Measurements from ENCODE around the gene SEC24D.

The SEC24D gene

DNA sequence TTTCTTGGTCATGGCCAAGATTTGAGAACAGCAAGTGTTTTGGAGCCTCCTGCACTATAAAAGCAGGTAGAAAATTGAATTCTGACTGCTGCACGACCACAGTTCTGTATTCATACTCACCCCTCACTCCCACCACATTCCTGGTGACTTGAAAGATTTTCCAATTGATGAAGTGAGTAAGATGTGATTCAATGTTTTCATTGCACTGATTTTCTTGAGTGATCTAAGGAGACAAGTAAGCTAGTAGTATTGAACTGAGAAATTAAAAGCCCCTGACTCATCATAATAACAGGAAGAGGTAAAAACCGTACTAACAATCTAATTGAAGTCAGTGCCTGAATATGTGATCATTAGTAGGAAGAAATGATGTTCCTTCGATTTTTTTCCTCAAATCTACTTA, 6.1 kb upstream of the SEC24D start:
- Histone ChIP-seq H3K36me3 (ENCODE audit: control insufficient read depth in 1 of 2, insufficient read depth in 2 of 2, low read length in 2 of 2) (no peaks in the 10 kb centered on the region), H3K27me3 (ENCODE audit: low read depth, low read length) (no peaks in the 10 kb centered on the region), H3K4me1 (ENCODE audit: control insufficient read depth in 1 of 2, insufficient read depth in 2 of 2, low read length in 2 of 2) (no peaks in the 10 kb centered on the region), H3K9me3 (ENCODE audit: control insufficient read depth in 1 of 2, low read length in 2 of 2) (no peaks in the 10 kb centered on the region), H3K4me3 (ENCODE audit: low read depth in 1 of 2, low read length in 2 of 2) (no peak overlapping the region), H3K27ac (ENCODE audit: low read length) (no peak overlapping the region)

DNA sequence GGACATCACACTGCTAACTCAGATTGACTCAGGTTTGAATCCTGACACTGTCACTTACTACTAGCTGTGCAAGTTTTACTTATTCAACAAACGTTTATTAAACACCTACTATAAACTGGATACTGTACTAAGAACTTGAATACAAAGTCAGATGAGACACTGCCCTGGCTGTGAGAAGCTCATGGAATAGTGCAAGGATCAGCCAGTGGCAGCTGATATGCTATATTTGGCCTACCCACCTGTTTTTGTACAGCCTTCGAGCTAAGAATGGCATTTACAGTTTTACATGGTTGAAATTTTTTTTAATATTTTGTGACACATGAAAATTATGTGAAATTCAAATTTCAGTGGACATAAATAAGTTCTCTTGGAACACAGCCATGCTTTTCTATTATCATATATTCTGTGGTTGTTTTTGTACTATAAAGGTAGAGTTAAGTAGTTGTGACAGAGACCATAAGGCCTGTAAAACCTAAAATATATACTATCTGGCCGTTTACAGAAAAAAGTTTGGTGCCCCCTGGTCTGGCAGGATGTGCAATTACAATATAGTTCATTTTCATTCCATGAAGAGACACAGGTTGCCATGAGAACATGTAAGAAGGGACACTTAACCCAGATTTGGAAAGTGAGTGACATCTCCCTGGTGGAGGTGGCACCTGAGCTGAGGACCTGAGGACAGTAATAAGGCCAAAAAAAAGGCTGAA, 3.4 kb upstream of the SEC24D start:
- peaks cover 0 to 14% of the 10 kb centered on the region in 2 donors for H3K36me3 ChIP-seq (ENCODE audit: control insufficient read depth in 1 of 2, insufficient read depth in 2 of 2, low read length in 2 of 2)
- no peaks in the 10 kb centered on the region for H3K27me3 ChIP-seq (ENCODE audit: low read depth, low read length)
- no peak overlapping the region for H3K4me3 ChIP-seq (ENCODE audit: low read depth in 1 of 2, low read length in 2 of 2)
- no peaks in the 10 kb centered on the region for H3K9me3 ChIP-seq (ENCODE audit: control insufficient read depth in 1 of 2, low read length in 2 of 2)
- H3K27ac ChIP-seq (ENCODE audit: low read length) = no peak overlapping the region
- peaks cover 5 to 7% of the 10 kb centered on the region in 2 donors for H3K4me1 ChIP-seq (ENCODE audit: control insufficient read depth in 1 of 2, insufficient read depth in 2 of 2, low read length in 2 of 2)

DNA sequence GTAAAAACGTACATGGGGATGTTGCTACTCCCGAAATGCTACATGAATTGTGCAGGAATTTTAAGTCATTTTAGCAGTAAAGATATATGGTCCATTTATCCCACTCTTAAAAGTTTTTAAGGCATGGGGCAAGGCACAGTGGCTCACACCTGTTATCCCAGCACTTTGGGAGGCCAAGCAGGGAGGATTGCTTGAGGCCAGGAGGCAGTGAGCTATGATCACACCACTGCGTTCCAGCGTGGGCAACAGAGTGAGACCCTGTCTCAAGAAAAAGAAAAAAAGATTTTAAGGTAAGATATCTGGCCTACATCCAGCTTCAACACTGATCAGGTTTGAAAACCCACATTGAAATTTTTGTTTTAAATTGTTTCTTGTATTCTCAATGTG, 1.2 kb upstream of the SEC24D start:
- H3K36me3 ChIP-seq (ENCODE audit: control insufficient read depth in 1 of 2, insufficient read depth in 2 of 2, low read length in 2 of 2) = peaks cover 12 to 14% of the 10 kb centered on the region in 2 donors
- H3K4me1 ChIP-seq (ENCODE audit: control insufficient read depth in 1 of 2, insufficient read depth in 2 of 2, low read length in 2 of 2) = peaks cover 12 to 22% of the 10 kb centered on the region in 2 donors
- H3K9me3 ChIP-seq (ENCODE audit: control insufficient read depth in 1 of 2, low read length in 2 of 2) = no peaks in the 10 kb centered on the region
- no peaks in the 10 kb centered on the region for H3K27me3 ChIP-seq (ENCODE audit: low read depth, low read length)
- peak overlapping the region in 1 of 2 donors; percentile 73 for H3K4me3 ChIP-seq (ENCODE audit: low read depth in 1 of 2, low read length in 2 of 2)
- H3K27ac ChIP-seq (ENCODE audit: low read length) = no peak overlapping the region

DNA sequence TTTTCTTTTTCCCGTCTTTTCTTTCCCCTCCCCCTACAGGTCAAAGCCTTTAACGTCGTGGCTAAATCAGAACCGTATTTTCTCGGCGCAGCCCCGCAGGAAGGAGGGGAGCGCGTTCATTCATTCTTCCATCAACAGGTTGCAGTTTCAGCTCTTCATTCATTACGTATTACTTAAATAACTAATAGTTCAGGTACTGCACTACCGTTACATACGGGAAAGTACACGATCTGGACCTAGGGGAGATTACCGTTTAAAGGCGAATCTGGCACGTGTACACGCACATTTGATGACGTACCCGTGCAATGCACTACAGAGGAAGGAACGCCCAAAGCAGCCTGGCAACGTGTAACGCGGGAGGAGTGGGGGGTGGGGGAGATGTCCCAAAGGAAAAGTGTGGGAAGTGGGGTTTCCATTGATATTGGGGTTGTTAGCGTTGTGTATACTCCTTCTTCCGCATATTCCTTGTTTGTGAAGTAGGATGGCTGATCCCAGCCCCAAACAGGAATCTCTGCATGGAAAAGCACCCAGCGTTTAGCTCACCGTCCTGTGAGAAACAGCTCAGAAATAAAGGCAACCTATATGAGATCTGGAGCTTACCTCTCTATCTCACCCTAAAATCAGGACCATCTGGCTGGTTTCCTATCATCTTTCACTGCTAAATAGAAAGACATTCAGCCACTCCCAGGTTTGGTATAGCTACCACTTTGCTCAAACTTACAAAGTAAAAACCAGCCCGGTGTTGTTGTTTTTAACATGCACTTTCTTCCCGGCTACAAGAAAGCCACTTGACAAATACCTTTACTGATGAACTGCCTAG, 585 bp upstream of the SEC24D start:
- peak overlapping the region; percentile 81 for H3K27ac ChIP-seq (ENCODE audit: low read length)
- no peaks in the 10 kb centered on the region for H3K9me3 ChIP-seq (ENCODE audit: control insufficient read depth in 1 of 2, low read length in 2 of 2)
- H3K36me3 ChIP-seq (ENCODE audit: control insufficient read depth in 1 of 2, insufficient read depth in 2 of 2, low read length in 2 of 2) = peaks cover 13 to 14% of the 10 kb centered on the region in 2 donors
- H3K4me3 ChIP-seq (ENCODE audit: low read depth in 1 of 2, low read length in 2 of 2) = peak overlapping the region; percentile 73 to 85
- no peaks in the 10 kb centered on the region for H3K27me3 ChIP-seq (ENCODE audit: low read depth, low read length)
- peaks cover 12 to 22% of the 10 kb centered on the region in 2 donors for H3K4me1 ChIP-seq (ENCODE audit: control insufficient read depth in 1 of 2, insufficient read depth in 2 of 2, low read length in 2 of 2)

DNA sequence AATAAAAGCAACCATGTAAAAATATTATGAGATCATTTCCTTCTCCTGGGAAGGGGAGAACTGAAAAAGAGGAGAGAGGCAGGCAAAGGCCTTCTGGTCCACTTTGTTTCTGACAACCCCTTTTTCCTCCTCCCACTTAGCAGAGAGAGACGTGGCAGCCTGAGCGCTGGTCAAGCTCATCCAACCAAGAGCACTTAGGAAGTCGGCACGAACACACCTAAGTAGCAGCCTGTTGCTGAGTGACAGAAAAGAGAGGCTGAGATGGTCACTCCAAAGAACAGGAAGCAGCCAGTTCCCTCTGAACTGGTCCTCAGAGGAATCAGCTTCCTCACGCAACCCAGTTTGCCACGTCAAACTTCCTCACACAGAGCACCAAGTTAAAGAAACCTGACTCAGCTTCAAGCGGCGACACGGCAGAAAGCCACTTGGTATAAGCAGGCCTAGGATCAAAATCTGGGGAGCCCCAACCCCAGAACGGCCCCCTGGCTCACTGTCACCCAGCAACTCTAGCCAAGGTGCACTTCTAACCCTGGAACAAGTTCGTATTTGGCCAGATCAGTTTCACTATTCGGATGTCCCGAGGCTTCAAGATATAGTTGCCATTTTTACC, 861 bp downstream of the SEC24D start:
- Histone ChIP-seq H3K27me3 (ENCODE audit: low read depth, low read length) (no peaks in the 10 kb centered on the region), H3K36me3 (ENCODE audit: control insufficient read depth in 1 of 2, insufficient read depth in 2 of 2, low read length in 2 of 2) (peaks cover 16 to 19% of the 10 kb centered on the region in 2 donors), H3K9me3 (ENCODE audit: control insufficient read depth in 1 of 2, low read length in 2 of 2) (no peaks in the 10 kb centered on the region), H3K4me3 (ENCODE audit: low read depth in 1 of 2, low read length in 2 of 2) (peak overlapping the region; percentile 73 to 85), H3K4me1 (ENCODE audit: control insufficient read depth in 1 of 2, insufficient read depth in 2 of 2, low read length in 2 of 2) (peaks cover 12 to 22% of the 10 kb centered on the region in 2 donors), H3K27ac (ENCODE audit: low read length) (peak overlapping the region; percentile 96)

DNA sequence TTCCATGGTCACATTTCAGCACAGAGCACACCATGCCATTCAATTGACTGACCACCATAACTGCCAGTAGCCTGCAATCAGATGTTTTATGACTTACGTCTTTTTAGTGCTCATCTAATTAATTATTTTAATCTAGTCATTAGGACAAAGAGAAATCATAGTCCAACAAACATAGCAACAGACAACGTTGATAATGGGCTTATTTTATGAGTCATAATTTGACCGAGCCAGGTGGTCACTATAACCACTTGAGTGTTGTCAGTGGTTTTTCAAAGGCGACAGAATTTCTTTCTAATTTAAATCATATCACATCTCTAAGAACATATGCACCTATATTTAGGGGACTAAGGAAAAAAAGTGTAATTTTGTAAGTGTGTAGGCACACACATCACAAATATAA, 1.9 kb downstream of the SEC24D start:
- peak overlapping the region; percentile 96 for H3K27ac ChIP-seq (ENCODE audit: low read length)
- H3K4me3 ChIP-seq (ENCODE audit: low read depth in 1 of 2, low read length in 2 of 2) = peak overlapping the region; percentile 73 to 85

DNA sequence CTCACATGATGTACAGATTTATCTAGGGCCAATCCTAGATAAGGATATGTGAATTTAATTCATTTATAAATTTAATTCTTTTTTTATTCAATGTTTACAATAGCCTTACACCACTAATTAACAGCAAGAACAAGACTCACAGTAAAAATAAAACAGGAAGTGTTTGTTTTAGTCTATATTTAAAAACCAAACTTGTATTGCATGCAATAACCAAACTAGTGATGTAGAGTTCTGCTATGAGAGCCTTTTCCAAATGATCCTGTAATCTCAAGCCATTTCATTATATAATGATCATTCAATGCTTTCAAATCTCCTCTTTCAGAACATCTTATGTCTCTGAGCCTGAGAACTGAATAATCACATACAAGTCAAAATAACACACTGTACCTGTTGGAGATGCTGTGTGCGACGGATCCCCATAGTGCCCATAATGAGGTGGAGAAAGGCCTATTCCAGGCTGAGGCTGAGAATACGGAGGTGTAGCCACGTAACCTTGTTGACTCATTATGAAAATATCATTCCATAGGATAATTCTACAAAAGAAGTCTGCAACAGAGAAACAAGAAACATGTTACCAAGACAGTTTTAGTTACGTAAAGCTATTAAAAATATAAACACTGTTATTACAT, 2.6 kb downstream of the SEC24D start:
- peaks cover 16 to 28% of the 10 kb centered on the region in 2 donors for H3K36me3 ChIP-seq (ENCODE audit: control insufficient read depth in 1 of 2, insufficient read depth in 2 of 2, low read length in 2 of 2)
- H3K9me3 ChIP-seq (ENCODE audit: control insufficient read depth in 1 of 2, low read length in 2 of 2) = no peaks in the 10 kb centered on the region
- H3K4me1 ChIP-seq (ENCODE audit: control insufficient read depth in 1 of 2, insufficient read depth in 2 of 2, low read length in 2 of 2) = peaks cover 12 to 22% of the 10 kb centered on the region in 2 donors
- no peak overlapping the region for H3K4me3 ChIP-seq (ENCODE audit: low read depth in 1 of 2, low read length in 2 of 2)
- no peak overlapping the region for H3K27ac ChIP-seq (ENCODE audit: low read length)
- no peaks in the 10 kb centered on the region for H3K27me3 ChIP-seq (ENCODE audit: low read depth, low read length)

More for the DNA sequence above, 1.9 kb downstream of the SEC24D start:
- no peaks in the 10 kb centered on the region for H3K27me3 ChIP-seq (ENCODE audit: low read depth, low read length)
- no peaks in the 10 kb centered on the region for H3K9me3 ChIP-seq (ENCODE audit: control insufficient read depth in 1 of 2, low read length in 2 of 2)
- H3K4me1 ChIP-seq (ENCODE audit: control insufficient read depth in 1 of 2, insufficient read depth in 2 of 2, low read length in 2 of 2) = peaks cover 12 to 22% of the 10 kb centered on the region in 2 donors
- peaks cover 16 to 24% of the 10 kb centered on the region in 2 donors for H3K36me3 ChIP-seq (ENCODE audit: control insufficient read depth in 1 of 2, insufficient read depth in 2 of 2, low read length in 2 of 2)

DNA sequence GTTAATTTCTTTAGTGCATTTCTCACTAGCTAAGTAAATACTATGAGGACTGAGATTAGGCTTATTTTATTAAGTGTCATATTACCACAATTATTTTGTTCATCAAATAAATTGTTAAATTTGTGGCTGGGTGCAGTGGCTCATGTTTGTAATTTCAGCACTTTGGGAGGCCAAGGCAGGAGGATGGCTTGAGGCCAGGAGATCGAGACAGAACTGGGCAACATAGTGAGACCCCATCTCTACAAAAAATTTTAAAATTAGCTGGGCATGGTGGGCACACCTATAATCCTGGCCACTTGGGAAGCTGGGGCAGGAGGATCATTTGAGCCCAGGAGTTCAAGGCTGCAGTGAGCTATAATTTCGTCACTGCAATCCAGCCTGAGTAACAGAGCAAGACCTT, 6.8 kb downstream of the SEC24D start:
- Histone ChIP-seq H3K4me1 (ENCODE audit: control insufficient read depth in 1 of 2, insufficient read depth in 2 of 2, low read length in 2 of 2) (peaks cover 4 to 20% of the 10 kb centered on the region in 2 donors), H3K27me3 (ENCODE audit: low read depth, low read length) (no peaks in the 10 kb centered on the region), H3K9me3 (ENCODE audit: control insufficient read depth in 1 of 2, low read length in 2 of 2) (no peaks in the 10 kb centered on the region), H3K27ac (ENCODE audit: low read length) (no peak overlapping the region), H3K4me3 (ENCODE audit: low read depth in 1 of 2, low read length in 2 of 2) (no peak overlapping the region), H3K36me3 (ENCODE audit: control insufficient read depth in 1 of 2, insufficient read depth in 2 of 2, low read length in 2 of 2) (peaks cover 14 to 16% of the 10 kb centered on the region in 2 donors)

DNA sequence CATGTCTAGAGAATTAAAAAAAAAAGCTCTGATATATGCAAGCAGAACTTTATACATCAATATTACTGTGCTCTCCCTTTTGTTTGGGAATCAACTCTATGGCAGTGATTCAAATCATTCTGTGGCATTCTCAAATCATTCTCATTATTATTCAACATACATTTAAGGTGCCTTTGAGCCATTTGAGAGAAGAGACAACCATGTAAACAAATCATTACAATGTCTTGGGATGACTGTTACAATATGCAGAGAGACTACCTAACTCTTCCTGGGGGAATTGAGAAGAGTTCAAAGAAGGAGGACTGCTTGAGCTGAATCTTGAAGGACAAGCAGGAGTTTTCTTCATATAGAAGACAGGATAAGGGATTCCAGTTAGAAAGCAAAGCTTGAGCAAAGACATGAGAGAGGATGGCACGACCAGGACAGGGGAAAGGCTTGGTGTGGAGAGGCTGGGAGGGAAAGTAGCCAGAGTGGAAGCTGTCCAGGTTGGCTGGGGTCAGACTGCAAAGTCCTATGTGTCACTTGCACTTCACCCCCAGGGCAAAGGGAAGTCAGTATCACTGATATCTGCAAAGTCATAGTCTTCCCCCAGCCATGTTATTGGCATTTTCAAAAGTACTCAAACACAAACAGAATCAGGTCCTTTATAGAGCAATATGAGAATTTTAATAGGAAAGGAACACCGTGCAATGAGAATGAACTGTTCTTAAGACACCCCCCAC, 9.0 kb downstream of the SEC24D start:
- no peaks in the 10 kb centered on the region for H3K9me3 ChIP-seq (ENCODE audit: control insufficient read depth in 1 of 2, low read length in 2 of 2)
- peaks cover 0 to 14% of the 10 kb centered on the region in 2 donors for H3K4me1 ChIP-seq (ENCODE audit: control insufficient read depth in 1 of 2, insufficient read depth in 2 of 2, low read length in 2 of 2)
- no peaks in the 10 kb centered on the region for H3K27me3 ChIP-seq (ENCODE audit: low read depth, low read length)
- H3K36me3 ChIP-seq (ENCODE audit: control insufficient read depth in 1 of 2, insufficient read depth in 2 of 2, low read length in 2 of 2) = peaks cover 14 to 32% of the 10 kb centered on the region in 2 donors
- H3K27ac ChIP-seq (ENCODE audit: low read length) = no peak overlapping the region
- H3K4me3 ChIP-seq (ENCODE audit: low read depth in 1 of 2, low read length in 2 of 2) = no peak overlapping the region

DNA sequence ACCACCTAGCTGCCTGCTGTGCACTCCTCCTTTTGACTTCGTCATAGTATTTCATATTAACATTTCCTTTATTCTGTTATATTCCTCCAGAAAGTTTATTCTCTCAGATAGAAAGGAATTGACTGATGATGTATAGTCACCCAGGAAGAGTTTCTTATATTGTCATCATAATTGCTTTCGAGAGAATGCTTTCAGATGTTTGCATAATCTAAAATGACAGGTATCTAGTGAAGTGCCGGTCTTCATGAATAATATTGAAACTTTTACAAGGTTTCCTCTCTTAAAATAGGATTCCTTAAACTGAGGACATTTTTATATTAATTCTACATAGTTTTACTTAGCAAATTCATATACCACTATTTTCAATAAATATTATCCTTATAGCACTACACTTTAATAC, 10.1 kb downstream of the SEC24D start:
- Histone ChIP-seq H3K9me3 (ENCODE audit: control insufficient read depth in 1 of 2, low read length in 2 of 2) (no peaks in the 10 kb centered on the region), H3K4me3 (ENCODE audit: low read depth in 1 of 2, low read length in 2 of 2) (no peak overlapping the region), H3K36me3 (ENCODE audit: control insufficient read depth in 1 of 2, insufficient read depth in 2 of 2, low read length in 2 of 2) (peaks cover 13 to 31% of the 10 kb centered on the region in 2 donors), H3K4me1 (ENCODE audit: control insufficient read depth in 1 of 2, insufficient read depth in 2 of 2, low read length in 2 of 2) (peaks cover 0 to 14% of the 10 kb centered on the region in 2 donors), H3K27ac (ENCODE audit: low read length) (no peak overlapping the region), H3K27me3 (ENCODE audit: low read depth, low read length) (no peaks in the 10 kb centered on the region)

Data from muscle layer of duodenum (tissue), 2 donors.